Spleen (tissue), 11 donors: ENCODE data around the gene ABO. TPM values are rescaled to one million over a fixed set of nuclear protein-coding genes. Genes with fewer than 3 reads are reported as not detected.

Experiments used
- DNase-seq: peaks from one replicate; pipeline ENCODE4 v3.0.0-alpha.2; 2020
- H3K27ac ChIP-seq, 8 donors: fragments of 200-600 bp; sonication (generic) in 7 of 8; 1 replicate in 4 of 8; 2 replicates in 4 of 8; pipeline versions ENCODE4 v1.5.0 to v1.8.0; 2016 to 2021; ENCODE audit warnings: inconsistent platforms in 4 of 8, mild to moderate bottlenecking in 4 of 8, moderate library complexity in 1 of 8
- H3K27me3 ChIP-seq, 7 donors: fragments of 200-600 bp; sonication (generic) in 6 of 7; replicated peaks in 1 of 7; 1 replicate in 4 of 7; 2 replicates in 3 of 7; pipeline versions ENCODE4 v1.5.0 to v1.8.0; 2016 to 2021; ENCODE audit warnings: inconsistent platforms in 3 of 7, mild to moderate bottlenecking in 1 of 7
- H3K36me3 ChIP-seq, 6 donors: fragments of 200-600 bp; sonication (generic) in 5 of 6; 1 replicate in 4 of 6; 2 replicates in 2 of 6; pipeline versions ENCODE4 v1.5.0 to v1.8.0; 2016 to 2021; ENCODE audit warnings: inconsistent platforms in 2 of 6
- H3K4me1 ChIP-seq, 6 donors: fragments of 200-600 bp; sonication (generic) in 5 of 6; 1 replicate in 3 of 6; 2 replicates in 3 of 6; pipeline versions ENCODE4 v1.5.0 to v1.8.0; 2016 to 2021; ENCODE audit warnings: inconsistent platforms in 3 of 6
- H3K4me3 ChIP-seq, 8 donors: fragments of 200-600 bp; sonication (generic) in 7 of 8; 1 replicate in 4 of 8; 2 replicates in 4 of 8; pipeline versions ENCODE4 v1.5.0 to v1.8.0; 2016 to 2021; ENCODE audit warnings: inconsistent platforms in 4 of 8, mild to moderate bottlenecking in 4 of 8, moderate library complexity in 2 of 8
- H3K9me3 ChIP-seq, 8 donors: fragments of 200-600 bp; sonication (generic) in 7 of 8; 1 replicate in 4 of 8; 2 replicates in 4 of 8; pipeline versions ENCODE4 v1.5.0 to v1.8.0; 2016 to 2021; ENCODE audit warnings: inconsistent platforms in 4 of 8
- POLR2A ChIP-seq, 3 donors: fragments of 450-650 bp; IDR thresholded peaks; one replicate each; pipeline ENCODE4 v1.5.1; 2017; ENCODE audit warnings: antibody characterized with exemption in 3 of 3, mild to moderate bottlenecking in 1 of 3
- POLR2AphosphoS5 ChIP-seq, 3 donors: sonication (generic); formaldehyde crosslinking; IDR thresholded peaks; one replicate each; pipeline ENCODE4 v1.5.1; 2017; ENCODE audit warnings: antibody characterized with exemption in 3 of 3
- WGBS, 5 donors: extraction: QIAGEN DNeasy Blood & Tissue Kit in 3 of 5; methylation state at CpG; one replicate each; pipeline versions ENCODE4 v1.1.5 to v1.1.7; 2013 to 2018; 5-methylcytosine and 5-hydroxymethylcytosine counted together
- intact Hi-C: fragments of 100-400 bp; cut with DNase I; formaldehyde crosslinking; loops from one replicate; pipeline ENCODE4 v1.15.0; 2023; ENCODE audit warnings: low total_unique reads
- polyA plus RNA-seq, 3 donors: library from polyadenylated mRNA; stranded (reverse); fragments of 200-250 nt; gene quantifications; one replicate each; pipeline ENCODE4 v1.2.1, GENCODE V29; 2013
- total RNA-seq, 7 donors: library from RNA; depleted of rRNA in 3 of 7; stranded (reverse); fragments of >200 nt in 3 of 7; fragmentation: NEBNext Ultra II Directional in 4 of 7; extraction: Animal tissue kit (Norgen Biotek cat#: 25700) in 4 of 7; gene quantifications; one replicate each; pipeline versions ENCODE4 v1.1.0 to v1.2.1, GENCODE V29; 2016 to 2021
- TF ChIP-seq, protein P1 (sequence below), 11 experiments: fragments of 200-600 bp in 7 of 11; fragments of 450-650 bp in 4 of 11; sonication (generic) in 4 of 11; IDR thresholded peaks in 8 of 11; conservative IDR thresholded peaks in 3 of 11; 1 replicate in 7 of 11; 2 replicates in 4 of 11; pipeline versions ENCODE4 v1.4.0 to v1.8.0; 2016 to 2021; ENCODE audit warnings: antibody characterized with exemption in 11 of 11, inconsistent platforms in 4 of 11, mild to moderate bottlenecking in 1 of 11
- donor health status: healthy with polysubstance abuse.
- donor health status: DM: no; HTN: no; CAD: no; lungs with moderate emphysema.
- donor health status: DM: no; HTN: no; CAD: no.
- donor health status: Bipolar disorder and iron deficiency.
- donor health status: healthy.
- donor health status: DM: no; HTN: no; CAD: no.
- donor health status: DM: yes; HTN: yes; CAD: no.

The ABO gene
- total and polyA plus RNA-seq, 10 donors: 0.26 to 5.8 (median 2.3) TPM

GRCh38 chr9:133307301-133307700, 32.3 kb upstream of the ABO start:
- DNase-seq: no peak
- Histone ChIP-seq H3K36me3 (no peaks in the 10 kb centered on the region), H3K27me3 (peaks cover 0 to 36% (median 0%) of the 10 kb centered on the region in 7 donors), H3K4me3 (no peak overlapping the region), H3K9me3 (no peaks in the 10 kb centered on the region), H3K27ac (no peak overlapping the region), H3K4me1 (no peaks in the 10 kb centered on the region)
- intact Hi-C loops: no loop called here
- 76 to 78% (median 76%) methylated on average over 16 of the region's 16 CpGs for WGBS, 5 donors
- no peak for TF ChIP-seq POLR2AphosphoS5 (IDR thresholded peaks at IDR 0.05)
- no peak for TF ChIP-seq POLR2A (IDR thresholded peaks at IDR 0.05)
- TF ChIP-seq, protein P1, sequence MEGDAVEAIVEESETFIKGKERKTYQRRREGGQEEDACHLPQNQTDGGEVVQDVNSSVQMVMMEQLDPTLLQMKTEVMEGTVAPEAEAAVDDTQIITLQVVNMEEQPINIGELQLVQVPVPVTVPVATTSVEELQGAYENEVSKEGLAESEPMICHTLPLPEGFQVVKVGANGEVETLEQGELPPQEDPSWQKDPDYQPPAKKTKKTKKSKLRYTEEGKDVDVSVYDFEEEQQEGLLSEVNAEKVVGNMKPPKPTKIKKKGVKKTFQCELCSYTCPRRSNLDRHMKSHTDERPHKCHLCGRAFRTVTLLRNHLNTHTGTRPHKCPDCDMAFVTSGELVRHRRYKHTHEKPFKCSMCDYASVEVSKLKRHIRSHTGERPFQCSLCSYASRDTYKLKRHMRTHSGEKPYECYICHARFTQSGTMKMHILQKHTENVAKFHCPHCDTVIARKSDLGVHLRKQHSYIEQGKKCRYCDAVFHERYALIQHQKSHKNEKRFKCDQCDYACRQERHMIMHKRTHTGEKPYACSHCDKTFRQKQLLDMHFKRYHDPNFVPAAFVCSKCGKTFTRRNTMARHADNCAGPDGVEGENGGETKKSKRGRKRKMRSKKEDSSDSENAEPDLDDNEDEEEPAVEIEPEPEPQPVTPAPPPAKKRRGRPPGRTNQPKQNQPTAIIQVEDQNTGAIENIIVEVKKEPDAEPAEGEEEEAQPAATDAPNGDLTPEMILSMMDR (IDR thresholded peaks at IDR 0.05 in 8 of 11, conservative IDR thresholded peaks at IDR 0.05 in 3 of 11): no peak

GRCh38 chr9:133306242-133307204, 31.5 kb upstream of the ABO start:
- no peak overlapping the region for H3K27ac ChIP-seq
- H3K9me3 ChIP-seq: no peaks in the 10 kb centered on the region
- DNase-seq: no peak
- peaks cover 0 to 36% (median 0%) of the 10 kb centered on the region in 7 donors for H3K27me3 ChIP-seq
- no peaks in the 10 kb centered on the region for H3K4me1 ChIP-seq
- H3K4me3 ChIP-seq: no peak overlapping the region
- TF ChIP-seq POLR2AphosphoS5 (IDR thresholded peaks at IDR 0.05): no peak
- TF ChIP-seq POLR2A (IDR thresholded peaks at IDR 0.05): no peak
- TF ChIP-seq, protein P1 (IDR thresholded peaks at IDR 0.05 in 8 of 11, conservative IDR thresholded peaks at IDR 0.05 in 3 of 11): no peak
- 73 to 78% (median 76%) methylated on average over 30 to 31 of the region's 31 CpGs for WGBS, 5 donors
- no peaks in the 10 kb centered on the region for H3K36me3 ChIP-seq
- intact Hi-C loops: no loop called here

- Histone ChIP-seq H3K4me1 (no peaks in the 10 kb centered on the region), H3K27me3 (peaks cover 0 to 36% (median 0%) of the 10 kb centered on the region in 7 donors), H3K9me3 (no peaks in the 10 kb centered on the region), H3K4me3 (no peak overlapping the region), H3K27ac (no peak overlapping the region), H3K36me3 (no peaks in the 10 kb centered on the region)
- 78 to 89% (median 88%) methylated on average over 14 to 23 of the region's 23 CpGs for WGBS, 5 donors
- no peak for DNase-seq
- intact Hi-C loops: no loop called here
- no peak for TF ChIP-seq POLR2AphosphoS5 (IDR thresholded peaks at IDR 0.05)
- TF ChIP-seq, protein P1 (IDR thresholded peaks at IDR 0.05 in 8 of 11, conservative IDR thresholded peaks at IDR 0.05 in 3 of 11): no peak
- TF ChIP-seq POLR2A (IDR thresholded peaks at IDR 0.05): no peak
Measured at GRCh38 chr9:133305731-133306130, 30.7 kb upstream of the ABO start.
